D721Med (cell line): ENCODE data around the gene LRRK2.
"Not testable (repeated sequence)": the region's sequence is repeated elsewhere in the genome, so short reads cannot be mapped to it uniquely, and the experiment has no call there.

ENCODE experiments used
- DNase-seq: peaks from one replicate; pipeline ENCODE4 v3.0.0; 2011; ENCODE audit warnings: low spot score; ENCODE audit not compliant: insufficient read length
- FAIRE-seq: peaks from 2 replicates; lab custom pipeline; 2011; peaks lifted over from hg19 to GRCh38; lab: Jason Lieb, UNC
- CTCF ChIP-seq: IDR thresholded peaks from 2 replicates; pipeline ENCODE4 v1.5.1; 2012; ENCODE audit warnings: mild to moderate bottlenecking, control low read depth; ENCODE audit not compliant: insufficient read depth; ENCODE audit errors: missing control alignments

LRRK2 gene

GRCh38 chr12:40382217-40382616 lies 157.4 kb downstream of the LRRK2 start:
- FAIRE-seq (no peak), DNase-seq (no peak)
- no peak for TF ChIP-seq CTCF

GRCh38 chr12:40387279-40387678 lies 162.5 kb downstream of the LRRK2 start:
- not testable (repeated sequence) for DNase-seq, FAIRE-seq

GRCh38 chr12:40390980-40391379 lies 166.2 kb downstream of the LRRK2 start:
- no peak for FAIRE-seq

GRCh38 chr12:40393026-40393425 lies 168.2 kb downstream of the LRRK2 start:
- FAIRE-seq (no peak), DNase-seq (no peak)
- no peak for TF ChIP-seq CTCF

More at GRCh38 chr12:40390980-40391379, 166.2 kb downstream of the LRRK2 start:
- DNase-seq = no peak
- no peak for TF ChIP-seq CTCF

- FAIRE-seq (no peak), DNase-seq (no peak)
- TF ChIP-seq CTCF = no peak
Measured at GRCh38 chr12:40399656-40400055, 174.9 kb downstream of the LRRK2 start.

- FAIRE-seq = no peak
- TF ChIP-seq CTCF = no peak
- DNase-seq = no peak
Measured at GRCh38 chr12:40405419-40405818, 180.6 kb downstream of the LRRK2 start.
